Right lobe of liver (tissue), 6 donors: Measurements from ENCODE around the gene AP2M1. TPM values are rescaled to one million over a fixed set of nuclear protein-coding genes. Genes with fewer than 3 reads are reported as not detected.

Experiments
- ATAC-seq, 4 donors: fragments of 200-7000 bp; cut with Tn5 transposase; one replicate each; pipeline ENCODE4 v1.9.1; 2020; ENCODE audit warnings: mild to moderate bottlenecking in 4 of 4, moderate library complexity in 4 of 4
- DNase-seq, 3 donors: peaks; one replicate each; pipeline ENCODE4 v3.0.0-alpha.2; 2020
- H3K27ac ChIP-seq, 3 donors: fragments of 200-600 bp; one replicate each; pipeline ENCODE4 v1.8.0; 2022
- H3K27me3 ChIP-seq, 2 donors: fragments of 200-600 bp; one replicate each; pipeline ENCODE4 v1.8.0; 2022
- H3K36me3 ChIP-seq, 4 donors: fragments of 200-600 bp; sonication (generic) in 1 of 4; one replicate each; pipeline versions ENCODE4 v1.5.1 to v1.8.0; 2017 to 2022; ENCODE audit warnings: control low read depth in 1 of 4
- H3K4me1 ChIP-seq, 4 donors: fragments of 200-600 bp; sonication (generic) in 1 of 4; one replicate each; pipeline versions ENCODE4 v1.5.1 to v1.8.0; 2017 to 2022; ENCODE audit warnings: control low read depth in 1 of 4
- H3K4me3 ChIP-seq, 3 donors: fragments of 200-600 bp; one replicate each; pipeline ENCODE4 v1.8.0; 2022
- H3K9me3 ChIP-seq, 4 donors: fragments of 200-600 bp; sonication (generic) in 1 of 4; one replicate each; pipeline versions ENCODE4 v1.5.1 to v1.8.0; 2017 to 2022; ENCODE audit warnings: control low read depth in 1 of 4
- CTCF ChIP-seq, 4 donors: fragments of 200-600 bp in 3 of 4; fragments of 450-650 bp in 1 of 4; IDR thresholded peaks; one replicate each; pipeline versions ENCODE4 v1.5.1 to v1.8.0; 2016 to 2022; ENCODE audit warnings: antibody characterized with exemption in 4 of 4, mild to moderate bottlenecking in 2 of 4
- POLR2A ChIP-seq: fragments of 450-650 bp; IDR thresholded peaks from one replicate; pipeline ENCODE4 v1.6.1; 2017; ENCODE audit warnings: antibody characterized with exemption, mild to moderate bottlenecking
- WGBS: methylation state at CpG from one replicate; pipeline ENCODE4 v1.1.6; 2018; ENCODE audit warnings: low coverage, low lambda C conversion rate; ENCODE audit not compliant: insufficient coverage; ENCODE audit errors: missing lambda C conversion rate; 5-methylcytosine and 5-hydroxymethylcytosine counted together
- intact Hi-C, 2 donors: fragments of 100-400 bp; cut with DNase I; formaldehyde crosslinking; loops; one replicate each; pipeline versions ENCODE4 v1.11.2 to v1.14.1; 2022
- total RNA-seq, 6 experiments: library from RNA; depleted of rRNA in 2 of 6; stranded (reverse); fragments of >200 nt in 2 of 6; fragmentation: NEBNext Ultra II Directional in 3 of 6; extraction: Animal tissue kit (Norgen Biotek cat#: 25700) in 3 of 6; gene quantifications; one replicate each; pipeline versions ENCODE4 v1.1.0 to v1.2.4, GENCODE V29; 2016 to 2023
- donor health status: DM: no; HTN: yes; CAD: no.
- donor health status: DM: no; HTN: no; CAD: no.
- donor health status: DM: no; HTN: no; CAD: no.
- donor health status: DM: no; HTN: yes; CAD: no.
- donor health status: DM: no; HTN: yes; CAD: no.

AP2M1 gene
- total RNA-seq, 6 experiments from 2014 or later, result 87.4 to 119 (median 105) TPM

DNA sequence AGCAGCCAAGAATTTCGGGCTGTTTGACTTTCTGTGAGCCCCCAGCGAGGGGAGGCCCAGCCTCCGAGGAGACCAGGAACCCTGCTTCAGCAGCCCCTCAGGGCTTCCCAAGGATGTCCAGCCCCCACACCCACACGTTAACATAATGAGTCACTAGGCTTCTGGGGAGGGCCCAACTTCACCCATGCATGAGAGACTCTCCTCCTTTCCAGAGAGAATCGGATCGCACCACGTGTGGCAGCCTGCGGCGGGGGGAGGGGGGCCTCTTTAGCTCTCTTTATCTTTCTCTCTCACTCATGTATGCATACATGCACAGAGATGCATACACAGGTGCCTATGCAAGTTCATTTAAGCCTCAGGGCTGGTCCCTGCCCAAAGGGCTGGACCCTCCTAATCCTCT is 3.1 kb upstream of the AP2M1 start:
- intact Hi-C loops, result no loop called here
- H3K4me3 ChIP-seq, result no peak overlapping the region
- WGBS, result 76% methylated on average over 4 of the region's 9 CpGs
- no peak overlapping the region for H3K27ac ChIP-seq
- DNase-seq, result no peak
- no peaks in the 10 kb centered on the region for H3K9me3 ChIP-seq
- H3K36me3 ChIP-seq, result peaks cover 0 to 35% (median 12%) of the 10 kb centered on the region in 4 donors
- no peaks in the 10 kb centered on the region for H3K27me3 ChIP-seq
- TF ChIP-seq CTCF (IDR thresholded peaks at IDR 0.05), result no peak
- no peak for TF ChIP-seq POLR2A
- ATAC-seq, result no peak
- peaks cover 0 to 9% (median 2%) of the 10 kb centered on the region in 4 donors for H3K4me1 ChIP-seq

GRCh38 chr3:184172681-184173373 is 1.8 kb upstream of the AP2M1 start:
- TF ChIP-seq POLR2A (no peak), CTCF (IDR thresholded peaks at IDR 0.05) (no peak)
- Histone ChIP-seq H3K9me3 (no peaks in the 10 kb centered on the region), H3K4me1 (peaks cover 0 to 12% (median 2%) of the 10 kb centered on the region in 4 donors), H3K27me3 (no peaks in the 10 kb centered on the region), H3K4me3 (no peak overlapping the region), H3K36me3 (peaks cover 0 to 33% (median 12%) of the 10 kb centered on the region in 4 donors), H3K27ac (no peak overlapping the region)
- 88% methylated on average over 3 of the region's 5 CpGs for WGBS
- no peak for ATAC-seq
- DNase-seq, result no peak
- intact Hi-C loops, result no loop called here

DNA sequence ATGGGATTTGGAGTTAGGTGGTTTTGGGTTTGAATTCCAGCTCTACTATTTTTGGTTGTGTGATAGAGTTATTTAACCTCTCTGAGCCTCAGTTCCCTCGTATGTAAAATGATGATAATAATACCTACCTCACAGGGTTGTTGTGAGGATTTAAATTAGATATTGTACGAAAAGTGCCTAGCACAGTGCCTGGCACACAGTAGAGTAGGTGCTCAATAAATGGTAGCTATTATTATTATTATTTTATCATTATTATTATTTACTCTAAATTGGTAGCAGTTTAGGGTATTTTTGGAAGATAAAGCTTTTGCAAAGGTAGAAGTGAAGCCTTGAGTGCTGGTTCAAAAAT is 1.3 kb upstream of the AP2M1 start:
- ATAC-seq, result no peak
- no peaks in the 10 kb centered on the region for H3K27me3 ChIP-seq
- peaks cover 0 to 34% (median 12%) of the 10 kb centered on the region in 4 donors for H3K36me3 ChIP-seq
- TF ChIP-seq CTCF (IDR thresholded peaks at IDR 0.05), result no peak
- TF ChIP-seq POLR2A, result no peak
- no peak overlapping the region for H3K27ac ChIP-seq
- DNase-seq, result no peak
- no peak overlapping the region for H3K4me3 ChIP-seq
- peaks cover 0 to 12% (median 2%) of the 10 kb centered on the region in 4 donors for H3K4me1 ChIP-seq
- 87% methylated on average over 2 of the region's 2 CpGs for WGBS
- no peaks in the 10 kb centered on the region for H3K9me3 ChIP-seq
- intact Hi-C loops, result no loop called here

- Histone ChIP-seq H3K27me3 (no peaks in the 10 kb centered on the region), H3K27ac (no peak overlapping the region), H3K4me1 (peaks cover 0 to 12% (median 2%) of the 10 kb centered on the region in 4 donors), H3K4me3 (no peak overlapping the region), H3K36me3 (peaks cover 0 to 43% (median 13%) of the 10 kb centered on the region in 4 donors), H3K9me3 (no peaks in the 10 kb centered on the region)
- no peak for TF ChIP-seq POLR2A
- no peak for TF ChIP-seq CTCF (IDR thresholded peaks at IDR 0.05)
- intact Hi-C loops, result no loop called here
- ATAC-seq (no peak), DNase-seq (no peak)
- 25% methylated on average over 2 of the region's 4 CpGs for WGBS
Measured at GRCh38 chr3:184174284-184174645, 390 bp upstream of the AP2M1 start.
